ENCODE data around the gene TMEFF2.

The TMEFF2 gene

GRCh38 chr2:191905336-191905735, 289.4 kb downstream of the TMEFF2 start:
- CTCF ChIA-PET: no interaction called here

GRCh38 chr2:191901031-191901430, 293.7 kb downstream of the TMEFF2 start:
- no peak overlapping the region for H3K27ac ChIP-seq (ENCODE audit: insufficient read depth in 1 of 2, low read depth in 1 of 2, low read length in 2 of 2, poor library complexity in 1 of 2, severe bottlenecking in 2 of 2)
- no peaks in the 10 kb centered on the region for H3K36me3 ChIP-seq (ENCODE audit: control insufficient read depth in 4 of 4, insufficient read depth in 4 of 4, low read length in 3 of 4)
- H3K9me3 ChIP-seq (ENCODE audit: control extremely low read depth in 1 of 5, control insufficient read depth in 4 of 5, insufficient read depth in 2 of 5, low read depth in 1 of 5, low read length in 4 of 5): peaks cover 0 to 11% (median 6%) of the 10 kb centered on the region in 5 experiments
- POLR2A ChIA-PET: no interaction called here
- 100% methylated on average over 1 of the region's 1 CpG for WGBS (ENCODE audit: insufficient coverage)
- H3K4me1 ChIP-seq (ENCODE audit: control extremely low read depth in 1 of 4, control insufficient read depth in 4 of 4, insufficient read depth in 4 of 4, low read length in 3 of 4): no peaks in the 10 kb centered on the region
- no peaks in the 10 kb centered on the region for H3K27me3 ChIP-seq (replicated peaks in 2 of 5; ENCODE audit: control insufficient read depth in 4 of 5, insufficient read depth in 5 of 5, low read length in 4 of 5)
- DNase-seq: no peak
- CTCF ChIA-PET: no interaction called here
- H3K4me3 ChIP-seq (ENCODE audit: control insufficient read depth in 1 of 7, extremely low read depth in 1 of 7, insufficient read depth in 4 of 7, low read depth in 2 of 7, low read length in 6 of 7): no peak overlapping the region

More at GRCh38 chr2:191905336-191905735, 289.4 kb downstream of the TMEFF2 start:
- Histone ChIP-seq H3K27ac (ENCODE audit: insufficient read depth in 1 of 2, low read depth in 1 of 2, low read length in 2 of 2, poor library complexity in 1 of 2, severe bottlenecking in 2 of 2) (no peak overlapping the region), H3K36me3 (ENCODE audit: control insufficient read depth in 4 of 4, insufficient read depth in 4 of 4, low read length in 3 of 4) (no peaks in the 10 kb centered on the region), H3K4me3 (ENCODE audit: control insufficient read depth in 1 of 7, extremely low read depth in 1 of 7, insufficient read depth in 4 of 7, low read depth in 2 of 7, low read length in 6 of 7) (no peak overlapping the region), H3K4me1 (ENCODE audit: control extremely low read depth in 1 of 4, control insufficient read depth in 4 of 4, insufficient read depth in 4 of 4, low read length in 3 of 4) (peaks cover 0 to 11% (median 2%) of the 10 kb centered on the region in 4 experiments), H3K9me3 (ENCODE audit: control extremely low read depth in 1 of 5, control insufficient read depth in 4 of 5, insufficient read depth in 2 of 5, low read depth in 1 of 5, low read length in 4 of 5) (peaks cover 0 to 11% (median 6%) of the 10 kb centered on the region in 5 experiments), H3K27me3 (replicated peaks in 2 of 5; ENCODE audit: control insufficient read depth in 4 of 5, insufficient read depth in 5 of 5, low read length in 4 of 5) (no peaks in the 10 kb centered on the region)
- POLR2A ChIA-PET: interaction anchor here (0.6 kb wide), 1 partner anchor 134 kb away, joined by 4 read pairs; no protein-coding TSS in a partner anchor
- no peak for DNase-seq
- WGBS (ENCODE audit: insufficient coverage): 95% methylated on average over 4 of the region's 4 CpGs

GRCh38 chr2:191899410-191899809, 295.3 kb downstream of the TMEFF2 start:
- no peak overlapping the region for H3K27ac ChIP-seq (ENCODE audit: insufficient read depth in 1 of 2, low read depth in 1 of 2, low read length in 2 of 2, poor library complexity in 1 of 2, severe bottlenecking in 2 of 2)
- 100% methylated on average over 2 of the region's 2 CpGs for WGBS (ENCODE audit: insufficient coverage)
- CTCF ChIA-PET: interaction anchor here (0.7 kb wide), 1 partner anchor 13 kb away, joined by 3 read pairs; no protein-coding TSS in a partner anchor

More at GRCh38 chr2:191899410-191899809, 295.3 kb downstream of the TMEFF2 start:
- H3K36me3 ChIP-seq (ENCODE audit: control insufficient read depth in 4 of 4, insufficient read depth in 4 of 4, low read length in 3 of 4): no peaks in the 10 kb centered on the region
- peaks cover 0 to 11% (median 6%) of the 10 kb centered on the region in 5 experiments for H3K9me3 ChIP-seq (ENCODE audit: control extremely low read depth in 1 of 5, control insufficient read depth in 4 of 5, insufficient read depth in 2 of 5, low read depth in 1 of 5, low read length in 4 of 5)
- POLR2A ChIA-PET: no interaction called here
- no peak overlapping the region for H3K4me3 ChIP-seq (ENCODE audit: control insufficient read depth in 1 of 7, extremely low read depth in 1 of 7, insufficient read depth in 4 of 7, low read depth in 2 of 7, low read length in 6 of 7)
- no peaks in the 10 kb centered on the region for H3K4me1 ChIP-seq (ENCODE audit: control extremely low read depth in 1 of 4, control insufficient read depth in 4 of 4, insufficient read depth in 4 of 4, low read length in 3 of 4)
- no peak for DNase-seq
- no peaks in the 10 kb centered on the region for H3K27me3 ChIP-seq (replicated peaks in 2 of 5; ENCODE audit: control insufficient read depth in 4 of 5, insufficient read depth in 5 of 5, low read length in 4 of 5)

Data from common myeloid progenitor, CD34-positive (primary cell).